ENCODE measurements around the gene CAPZA1.

GRCh38 chr1:112712701-112713128 lies 93.1 kb downstream of the CAPZA1 start:
- no peak for TF ChIP-seq EZH2phosphoT487 (IDR thresholded peaks at IDR 0.05; ENCODE audit: low read depth)
- TF ChIP-seq, protein P1, sequence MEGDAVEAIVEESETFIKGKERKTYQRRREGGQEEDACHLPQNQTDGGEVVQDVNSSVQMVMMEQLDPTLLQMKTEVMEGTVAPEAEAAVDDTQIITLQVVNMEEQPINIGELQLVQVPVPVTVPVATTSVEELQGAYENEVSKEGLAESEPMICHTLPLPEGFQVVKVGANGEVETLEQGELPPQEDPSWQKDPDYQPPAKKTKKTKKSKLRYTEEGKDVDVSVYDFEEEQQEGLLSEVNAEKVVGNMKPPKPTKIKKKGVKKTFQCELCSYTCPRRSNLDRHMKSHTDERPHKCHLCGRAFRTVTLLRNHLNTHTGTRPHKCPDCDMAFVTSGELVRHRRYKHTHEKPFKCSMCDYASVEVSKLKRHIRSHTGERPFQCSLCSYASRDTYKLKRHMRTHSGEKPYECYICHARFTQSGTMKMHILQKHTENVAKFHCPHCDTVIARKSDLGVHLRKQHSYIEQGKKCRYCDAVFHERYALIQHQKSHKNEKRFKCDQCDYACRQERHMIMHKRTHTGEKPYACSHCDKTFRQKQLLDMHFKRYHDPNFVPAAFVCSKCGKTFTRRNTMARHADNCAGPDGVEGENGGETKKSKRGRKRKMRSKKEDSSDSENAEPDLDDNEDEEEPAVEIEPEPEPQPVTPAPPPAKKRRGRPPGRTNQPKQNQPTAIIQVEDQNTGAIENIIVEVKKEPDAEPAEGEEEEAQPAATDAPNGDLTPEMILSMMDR (IDR thresholded peaks at IDR 0.05; ENCODE audit: low read depth, low read length) = no peak

Data from OCI-LY3 (cell line).